GM12875 (cell line): ENCODE results near the gene TRIM63.

Experiments used
- H3K4me3 ChIP-seq: one replicate; pipeline ENCODE4 v1.5.1; 2011; ENCODE audit warnings: low read depth, low read length, control low read depth
- TF ChIP-seq, protein P1 (sequence below): IDR thresholded peaks from 2 replicates; pipeline ENCODE4 v1.5.1; 2011; ENCODE audit warnings: low read depth, mild to moderate bottlenecking, control low read depth, inconsistent platforms, low read length, moderate library complexity, borderline replicate concordance; ENCODE audit not compliant: insufficient read depth

Gene TRIM63

DNA sequence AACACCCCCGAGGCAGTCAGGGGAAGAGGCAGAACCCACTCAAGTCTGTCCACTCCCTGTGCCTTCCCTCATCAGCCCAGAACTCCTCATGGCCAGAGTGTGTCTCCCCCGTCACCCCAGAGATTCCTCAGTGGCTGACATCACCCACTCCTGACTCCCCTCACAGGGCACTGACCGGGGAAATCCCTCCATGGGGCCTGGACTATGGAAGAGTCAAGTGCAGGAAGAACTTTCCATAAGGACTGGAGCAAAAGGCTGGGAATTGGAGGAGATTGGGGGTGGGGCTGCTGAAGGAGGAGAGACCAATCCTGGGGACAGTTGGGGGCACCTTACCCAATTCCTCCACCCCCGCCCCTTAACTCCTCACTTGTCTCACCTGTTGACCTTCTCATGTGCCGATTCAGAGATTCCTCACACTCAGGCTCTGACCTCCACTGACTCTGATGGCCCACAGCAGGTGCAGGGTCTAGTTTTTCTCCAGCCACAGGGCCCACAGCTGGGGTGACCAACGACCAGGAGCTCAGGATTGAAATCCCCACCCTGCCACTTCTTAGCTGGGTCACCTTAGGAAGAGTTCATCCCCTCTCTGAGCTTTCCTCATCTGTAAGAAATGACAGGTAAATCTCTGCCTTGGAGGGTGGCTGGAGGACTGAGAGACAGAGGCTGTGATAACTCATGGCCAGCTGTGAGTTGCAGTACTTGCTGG is 46.3 kb downstream of the TRIM63 start:
- TF ChIP-seq, protein P1, sequence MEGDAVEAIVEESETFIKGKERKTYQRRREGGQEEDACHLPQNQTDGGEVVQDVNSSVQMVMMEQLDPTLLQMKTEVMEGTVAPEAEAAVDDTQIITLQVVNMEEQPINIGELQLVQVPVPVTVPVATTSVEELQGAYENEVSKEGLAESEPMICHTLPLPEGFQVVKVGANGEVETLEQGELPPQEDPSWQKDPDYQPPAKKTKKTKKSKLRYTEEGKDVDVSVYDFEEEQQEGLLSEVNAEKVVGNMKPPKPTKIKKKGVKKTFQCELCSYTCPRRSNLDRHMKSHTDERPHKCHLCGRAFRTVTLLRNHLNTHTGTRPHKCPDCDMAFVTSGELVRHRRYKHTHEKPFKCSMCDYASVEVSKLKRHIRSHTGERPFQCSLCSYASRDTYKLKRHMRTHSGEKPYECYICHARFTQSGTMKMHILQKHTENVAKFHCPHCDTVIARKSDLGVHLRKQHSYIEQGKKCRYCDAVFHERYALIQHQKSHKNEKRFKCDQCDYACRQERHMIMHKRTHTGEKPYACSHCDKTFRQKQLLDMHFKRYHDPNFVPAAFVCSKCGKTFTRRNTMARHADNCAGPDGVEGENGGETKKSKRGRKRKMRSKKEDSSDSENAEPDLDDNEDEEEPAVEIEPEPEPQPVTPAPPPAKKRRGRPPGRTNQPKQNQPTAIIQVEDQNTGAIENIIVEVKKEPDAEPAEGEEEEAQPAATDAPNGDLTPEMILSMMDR = no peak
- no peak overlapping the region for H3K4me3 ChIP-seq

DNA sequence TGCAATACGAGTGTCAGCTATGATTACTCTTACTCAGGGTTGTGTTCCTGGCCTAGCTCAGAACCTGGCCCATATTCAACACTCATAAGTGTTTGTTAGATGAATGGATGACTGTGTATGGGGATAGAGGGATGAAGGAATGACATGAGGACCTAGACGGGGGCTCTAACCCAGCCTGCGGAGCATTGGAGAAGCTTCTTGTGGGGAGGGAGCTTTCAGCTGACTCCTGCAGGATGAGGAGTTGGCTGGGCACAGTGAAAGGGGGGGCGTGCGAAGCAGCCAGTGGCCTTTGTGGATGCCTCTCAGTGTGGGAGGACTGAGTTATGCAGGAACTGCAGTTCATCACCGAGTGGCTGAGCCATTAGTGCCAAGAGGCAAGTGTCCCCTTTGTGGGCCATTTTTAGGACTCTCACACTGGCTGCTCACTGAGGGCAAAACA is 47.1 kb downstream of the TRIM63 start:
- H3K4me3 ChIP-seq = no peak overlapping the region
- TF ChIP-seq, protein P1 = no peak

DNA sequence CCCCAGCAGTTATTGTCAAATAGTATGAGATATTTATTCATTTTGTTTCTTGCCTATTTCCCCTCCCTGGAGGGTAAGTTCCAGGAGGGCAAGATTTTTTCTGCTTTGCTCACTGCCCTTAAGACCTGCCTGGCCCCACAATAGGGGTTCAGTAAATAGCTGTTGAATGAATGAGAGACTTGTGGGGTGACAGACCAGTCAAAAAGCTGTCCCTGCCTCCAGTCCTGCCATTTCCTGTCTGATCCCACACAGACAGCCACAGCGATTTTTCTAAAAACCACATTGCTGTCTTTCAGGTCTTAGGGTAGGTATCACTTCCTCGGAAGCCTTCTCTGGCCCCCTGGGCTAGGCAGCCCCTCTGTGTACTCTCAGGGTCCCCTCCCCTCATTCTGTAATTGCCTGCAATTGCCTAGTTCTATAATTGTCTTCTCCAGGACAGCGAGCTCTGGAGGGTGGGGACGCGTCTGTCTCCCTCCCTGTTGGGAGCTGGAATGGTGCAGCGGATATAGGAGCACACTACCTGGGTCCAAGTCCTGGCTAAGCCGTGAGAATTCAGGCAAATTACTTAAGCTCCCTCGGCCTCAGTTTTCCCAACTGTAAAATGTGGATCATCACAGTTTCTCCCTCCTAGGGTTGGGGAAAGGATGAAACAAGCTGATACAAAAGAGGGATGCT is 47.7 kb downstream of the TRIM63 start:
- H3K4me3 ChIP-seq = no peak overlapping the region

DNA sequence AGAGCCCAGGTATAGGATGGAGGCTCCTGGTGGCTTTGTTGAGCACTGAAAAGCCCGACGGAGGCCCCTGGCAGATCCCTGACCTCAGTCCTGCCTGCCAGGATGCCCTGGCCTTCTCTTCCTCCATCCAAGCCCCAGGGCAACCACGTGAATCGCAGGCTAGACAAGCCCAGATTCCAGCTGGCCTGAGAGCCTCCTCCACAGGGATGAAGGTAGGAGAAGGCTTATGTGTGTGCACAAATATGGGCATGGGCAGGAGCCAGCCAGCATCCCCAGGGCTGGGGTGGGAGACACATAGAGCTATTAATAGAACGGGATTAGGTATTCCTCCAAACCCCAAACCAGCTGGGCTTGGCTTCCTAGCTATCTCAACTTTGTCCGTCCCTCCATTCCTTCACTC is 49.8 kb downstream of the TRIM63 start:
- TF ChIP-seq, protein P1 = no peak
- no peak overlapping the region for H3K4me3 ChIP-seq

More for the DNA sequence above, 47.7 kb downstream of the TRIM63 start:
- TF ChIP-seq, protein P1 = no peak

DNA sequence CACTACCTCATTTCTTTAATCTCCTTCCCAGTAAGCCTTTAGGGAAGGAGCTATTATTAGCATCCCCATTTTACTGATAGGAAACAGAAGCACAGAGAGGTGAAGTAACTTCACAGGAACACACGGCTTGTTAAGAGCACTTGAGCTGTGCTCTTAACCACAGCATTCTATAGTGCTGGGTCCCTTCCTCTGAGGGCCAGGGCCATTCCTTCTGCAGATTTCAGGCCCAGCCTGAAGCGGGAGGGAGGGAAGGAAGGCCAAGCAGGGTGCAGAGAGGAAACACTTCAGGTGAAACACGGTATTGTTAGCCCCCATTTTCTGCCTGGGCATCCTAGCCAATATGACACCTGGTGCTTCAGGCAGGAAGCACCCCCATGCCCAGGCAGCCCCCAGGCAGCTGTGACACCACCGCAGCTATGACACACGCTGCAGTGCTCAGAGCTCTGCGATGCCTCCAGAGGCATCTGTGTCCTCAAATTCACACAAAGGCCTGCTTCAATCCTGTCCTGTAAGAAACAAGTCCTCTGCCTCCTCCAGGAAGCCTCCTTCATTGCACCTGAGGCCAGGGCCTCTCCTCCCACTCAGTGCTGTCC is 50.4 kb downstream of the TRIM63 start:
- H3K4me3 ChIP-seq = no peak overlapping the region
- TF ChIP-seq, protein P1 = no peak

DNA sequence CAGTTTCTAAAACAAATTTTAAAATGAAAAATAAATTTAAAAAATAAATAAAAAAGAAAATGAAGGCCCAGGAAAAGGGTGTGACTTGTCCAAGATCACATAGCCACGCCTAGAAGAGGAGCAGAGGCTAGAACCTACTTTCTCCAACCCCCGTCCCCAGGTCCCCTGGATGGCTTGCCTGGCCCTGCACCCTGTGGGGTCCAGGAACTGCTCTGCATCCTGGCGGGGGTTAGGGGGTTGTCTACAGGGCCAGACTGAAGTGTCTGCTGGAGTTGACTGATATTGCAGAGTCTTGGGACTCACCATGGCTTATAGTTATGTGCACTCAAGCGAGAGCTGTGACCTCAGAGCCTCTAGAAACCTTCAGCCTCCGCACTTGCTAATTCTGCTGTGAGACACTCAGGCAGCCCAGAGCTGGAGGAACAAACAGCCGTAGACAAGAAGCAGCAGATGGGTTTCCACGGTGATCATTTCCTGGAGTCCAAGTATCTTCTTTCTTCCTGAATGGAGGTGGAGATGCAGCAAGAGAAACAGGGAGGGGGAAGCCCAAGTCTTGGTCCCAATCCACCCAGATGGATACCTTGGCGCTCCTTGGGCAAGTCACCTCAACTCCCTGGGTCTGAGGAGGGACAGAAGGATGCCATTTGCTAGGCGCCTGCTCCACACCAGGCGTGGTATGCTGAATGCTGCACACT is 51.0 kb downstream of the TRIM63 start:
- TF ChIP-seq, protein P1 = no peak
- H3K4me3 ChIP-seq = no peak overlapping the region

DNA sequence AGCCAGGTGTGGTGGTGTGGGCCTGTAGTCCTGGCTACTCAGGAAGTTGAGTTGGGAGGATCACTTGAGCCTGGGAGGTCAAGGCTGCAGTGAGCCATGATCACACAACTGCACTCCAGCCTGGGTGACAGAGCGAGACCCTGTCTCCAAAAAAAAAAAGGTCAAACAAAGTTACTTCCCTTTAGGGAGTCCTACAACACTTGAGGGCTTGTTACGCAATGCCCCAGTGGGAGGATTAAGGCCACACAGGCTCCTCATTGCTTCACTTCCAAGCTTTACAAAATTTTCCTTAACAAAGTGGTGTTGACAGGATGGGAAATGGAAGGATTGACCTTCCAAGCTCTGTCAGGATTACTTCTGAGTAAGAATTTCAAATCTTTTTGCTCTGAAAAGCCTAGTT is 52.1 kb downstream of the TRIM63 start:
- H3K4me3 ChIP-seq = no peak overlapping the region
- TF ChIP-seq, protein P1 = no peak
